Stimulated activated CD8-positive, alpha-beta memory T cell treated with anti-CD3 and anti-CD28 coated beads, Interleukin-15, amount 100 ng/mL, for 24 hours (primary cell): ENCODE measurements around the gene GLUD1.
"Not testable (repeated sequence)": the region's sequence is repeated elsewhere in the genome, so short reads cannot be mapped to it uniquely, and the experiment has no call there.

Experiments
- DNase-seq: peaks from one replicate; pipeline ENCODE4 v3.0.0-alpha.2; 2020; ENCODE audit warnings: low read depth

Gene GLUD1

GRCh38 chr10:87094373-87095235, at the start of gene GLUD1, which contains the start of gene SHLD2:
GLUD1 (minus strand) TSS chr10:87094843; CDS start chr10:87094769, 74 bp downstream.
SHLD2 (plus strand) TSS chr10:87095206; CDS start chr10:87151355, 56,149 bp downstream.
- DNase-seq = peak; percentile 71

- DNase-seq = not testable (repeated sequence)
These were observed 48.4 kb upstream of the GLUD1 start for GRCh38 chr10:87143109-87143418.

- not testable (repeated sequence) for DNase-seq
These were observed 47.8 kb upstream of the GLUD1 start for GRCh38 chr10:87142230-87143108.

- not testable (repeated sequence) for DNase-seq
These were observed 42.8 kb upstream of the GLUD1 start for GRCh38 chr10:87137478-87137877.

- not testable (repeated sequence) for DNase-seq
These were observed 39.8 kb upstream of the GLUD1 start for GRCh38 chr10:87134440-87134839.

- DNase-seq = not testable (repeated sequence)
These were observed 39.3 kb upstream of the GLUD1 start for GRCh38 chr10:87133936-87134335.

GRCh38 chr10:87132176-87132575, 37.5 kb upstream of the GLUD1 start:
- DNase-seq = not testable (repeated sequence)

- not testable (repeated sequence) for DNase-seq
These were observed 33.0 kb upstream of the GLUD1 start for GRCh38 chr10:87127607-87128156.

GRCh38 chr10:87127048-87127447, 32.4 kb upstream of the GLUD1 start:
- DNase-seq = not testable (repeated sequence)

- DNase-seq = not testable (repeated sequence)
These were observed 28.7 kb upstream of the GLUD1 start for GRCh38 chr10:87123351-87123750.

GRCh38 chr10:87119029-87119428, 24.4 kb upstream of the GLUD1 start:
- DNase-seq = not testable (repeated sequence)

GRCh38 chr10:87118122-87118521, 23.5 kb upstream of the GLUD1 start:
- not testable (repeated sequence) for DNase-seq

- DNase-seq = no peak
These were observed 10.9 kb upstream of the GLUD1 start for GRCh38 chr10:87105446-87106124.

GRCh38 chr10:87104727-87105126, 10.1 kb upstream of the GLUD1 start:
- DNase-seq = not testable (repeated sequence)

GRCh38 chr10:87101996-87102395, 7.4 kb upstream of the GLUD1 start:
- no peak for DNase-seq

GRCh38 chr10:87095236-87095945, 748 bp upstream of the GLUD1 start:
- DNase-seq = peak; percentile 48

GRCh38 chr10:87093632-87094372, 841 bp downstream of the GLUD1 start:
- peak; percentile 23 for DNase-seq

GRCh38 chr10:87092861-87093631, 1.6 kb downstream of the GLUD1 start:
- DNase-seq = no peak

GRCh38 chr10:87092376-87092860, 2.2 kb downstream of the GLUD1 start:
- DNase-seq = no peak
